Measurements from ENCODE around the gene TNKS1BP1.
"Not testable (repeated sequence)": the region's sequence is repeated elsewhere in the genome, so short reads cannot be mapped to it uniquely, and the experiment has no call there.

Gene TNKS1BP1

GRCh38 chr11:57288771-57289579 lies 35.8 kb downstream of the TNKS1BP1 start:
- no peak for DNase-seq (ENCODE audit: low read depth, low spot score)

GRCh38 chr11:57287884-57288283 lies 36.9 kb downstream of the TNKS1BP1 start:
- DNase-seq (ENCODE audit: low read depth, low spot score): no peak

GRCh38 chr11:57283231-57283990 lies 41.3 kb downstream of the TNKS1BP1 start:
- no peak for DNase-seq (ENCODE audit: low read depth, low spot score)

- DNase-seq (ENCODE audit: low read depth, low spot score): not testable (repeated sequence)
These were observed 43.2 kb downstream of the TNKS1BP1 start for GRCh38 chr11:57281546-57281945.

- no peak for DNase-seq (ENCODE audit: low read depth, low spot score)
These were observed 45.6 kb downstream of the TNKS1BP1 start for GRCh38 chr11:57279116-57279515.

DNA sequence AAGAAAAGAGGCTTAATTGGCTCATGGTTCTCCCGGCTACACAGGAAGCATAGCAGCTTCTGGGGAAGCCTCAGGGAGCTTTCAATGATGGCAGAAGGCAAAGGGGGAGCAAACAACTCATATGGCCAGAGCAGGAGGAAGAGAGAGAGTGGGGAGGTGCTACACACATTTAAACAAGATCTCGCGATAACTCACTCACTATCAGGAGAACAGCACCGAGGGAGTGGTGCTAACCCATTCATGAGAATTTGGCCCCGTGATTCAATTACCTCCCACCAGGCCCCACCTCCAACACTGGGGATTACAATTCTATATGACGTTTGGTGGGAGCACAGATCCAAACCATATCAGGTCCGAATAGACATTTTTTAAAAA lies 46.0 kb downstream of the TNKS1BP1 start:
- DNase-seq (ENCODE audit: low read depth, low spot score): no peak

- peak; percentile 24 for DNase-seq (ENCODE audit: low read depth, low spot score)
These were observed 46.7 kb downstream of the TNKS1BP1 start for GRCh38 chr11:57277845-57278720.

DNA sequence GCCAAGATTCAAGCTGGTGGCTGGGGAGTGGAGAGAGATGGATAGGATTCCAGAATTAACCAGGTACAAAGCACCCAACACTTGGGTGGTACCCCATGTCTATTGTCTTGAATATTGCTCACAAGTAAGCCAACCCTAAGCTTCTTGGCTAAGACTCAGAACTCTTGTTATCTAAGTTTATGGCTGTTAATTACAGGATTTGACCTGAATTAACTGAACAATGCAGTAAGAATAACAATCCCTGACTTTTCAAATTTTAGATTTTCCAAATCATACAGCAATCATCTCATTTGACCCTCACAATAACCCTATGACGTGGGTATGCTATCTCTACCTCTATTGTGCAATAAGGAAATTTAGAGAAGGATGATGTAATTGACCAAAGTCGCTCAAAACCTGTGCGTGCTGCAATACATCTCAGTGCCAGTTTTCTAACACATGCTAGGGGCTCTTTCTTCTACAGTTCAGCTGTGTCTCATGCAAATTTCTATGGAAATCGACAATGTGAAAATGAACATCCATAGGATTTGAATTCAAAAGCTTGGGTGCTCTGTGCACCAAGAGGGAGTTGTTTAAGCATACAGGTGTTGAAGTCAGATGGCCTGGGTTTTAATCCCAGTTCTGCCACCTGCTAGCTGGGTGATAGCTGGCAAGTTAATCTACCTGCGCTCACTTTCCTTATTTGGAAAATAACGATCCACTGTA lies 47.6 kb downstream of the TNKS1BP1 start:
- DNase-seq (ENCODE audit: low read depth, low spot score): no peak

- DNase-seq (ENCODE audit: low read depth, low spot score): no peak
These were observed 48.4 kb downstream of the TNKS1BP1 start for GRCh38 chr11:57276169-57276970.

GRCh38 chr11:57275582-57275981 lies 49.2 kb downstream of the TNKS1BP1 start:
- DNase-seq (ENCODE audit: low read depth, low spot score): no peak

- DNase-seq (ENCODE audit: low read depth, low spot score): no peak
These were observed 49.8 kb downstream of the TNKS1BP1 start for GRCh38 chr11:57274904-57275498.

GRCh38 chr11:57273448-57274058 lies 51.2 kb downstream of the TNKS1BP1 start:
- DNase-seq (ENCODE audit: low read depth, low spot score): no peak

- DNase-seq (ENCODE audit: low read depth, low spot score): no peak
These were observed 55.2 kb downstream of the TNKS1BP1 start for GRCh38 chr11:57269571-57270021.

- DNase-seq (ENCODE audit: low read depth, low spot score): no peak
These were observed 58.6 kb downstream of the TNKS1BP1 start for GRCh38 chr11:57266157-57266556.

GRCh38 chr11:57263351-57263750 lies 61.4 kb downstream of the TNKS1BP1 start:
- no peak for DNase-seq (ENCODE audit: low read depth, low spot score)

GRCh38 chr11:57262157-57262556 lies 62.6 kb downstream of the TNKS1BP1 start:
- DNase-seq (ENCODE audit: low read depth, low spot score): no peak

DNA sequence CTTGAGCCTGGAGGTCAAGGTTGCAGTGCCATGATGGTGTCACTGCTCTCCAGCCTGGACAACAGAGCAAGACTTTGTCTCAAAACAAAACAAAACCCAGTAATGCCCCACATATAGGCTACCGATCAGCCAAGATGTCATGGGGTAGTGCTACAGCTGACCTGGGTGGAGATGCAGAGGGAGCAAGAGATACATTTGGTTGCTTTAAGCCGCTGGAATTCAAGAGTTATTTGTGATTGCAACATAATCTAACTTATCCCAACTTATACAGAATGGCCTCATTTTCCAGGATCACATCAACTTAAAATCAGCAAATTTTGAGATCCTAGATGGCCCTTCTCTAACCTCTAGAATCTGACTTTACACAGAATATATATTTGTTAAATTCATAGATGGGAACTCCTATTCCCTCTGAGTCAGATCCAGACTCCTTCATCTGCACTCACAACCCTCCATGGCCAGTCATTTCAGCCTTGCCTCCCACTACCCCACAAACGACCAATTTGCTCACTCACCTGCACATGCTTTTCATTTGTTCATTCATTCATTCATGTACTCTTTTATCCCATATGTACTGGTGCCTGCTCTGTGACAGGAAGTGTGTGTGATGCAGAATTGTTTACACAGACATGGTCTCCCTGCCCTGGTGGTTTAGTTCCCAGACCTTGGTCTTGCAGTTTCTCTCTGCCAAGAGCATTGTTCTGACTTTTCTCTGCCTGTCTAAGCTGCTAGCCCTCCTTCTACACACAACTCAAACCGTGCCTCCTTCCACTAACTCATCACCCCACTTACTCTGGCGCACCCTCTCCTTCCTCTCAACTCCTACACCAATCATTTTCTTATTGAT lies 63.6 kb downstream of the TNKS1BP1 start:
- DNase-seq (ENCODE audit: low read depth, low spot score): no peak

DNA sequence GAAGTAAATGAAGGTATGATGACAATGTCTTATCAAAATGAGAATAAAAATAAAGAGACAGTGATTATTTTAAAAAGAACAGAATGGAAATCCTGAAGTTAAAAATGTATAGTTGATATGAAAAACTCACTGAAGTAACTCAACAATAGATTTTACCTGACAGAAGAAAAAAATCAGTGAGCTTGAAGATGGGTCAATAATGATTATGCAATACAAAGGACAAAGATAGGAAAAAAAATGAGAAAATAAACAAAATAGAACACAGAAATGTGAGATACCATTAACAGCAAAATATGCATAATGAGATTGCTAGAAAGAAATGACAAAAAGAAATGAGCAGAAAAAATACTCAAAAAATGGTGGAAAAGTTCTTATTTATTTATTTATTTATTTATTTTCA lies 68.6 kb downstream of the TNKS1BP1 start:
- DNase-seq (ENCODE audit: low read depth, low spot score): no peak

GRCh38 chr11:57255618-57256017 lies 69.1 kb downstream of the TNKS1BP1 start:
- DNase-seq (ENCODE audit: low read depth, low spot score): no peak

Measured in brain pericyte (primary cell).